ENCODE data around the gene RASAL2.

DNA sequence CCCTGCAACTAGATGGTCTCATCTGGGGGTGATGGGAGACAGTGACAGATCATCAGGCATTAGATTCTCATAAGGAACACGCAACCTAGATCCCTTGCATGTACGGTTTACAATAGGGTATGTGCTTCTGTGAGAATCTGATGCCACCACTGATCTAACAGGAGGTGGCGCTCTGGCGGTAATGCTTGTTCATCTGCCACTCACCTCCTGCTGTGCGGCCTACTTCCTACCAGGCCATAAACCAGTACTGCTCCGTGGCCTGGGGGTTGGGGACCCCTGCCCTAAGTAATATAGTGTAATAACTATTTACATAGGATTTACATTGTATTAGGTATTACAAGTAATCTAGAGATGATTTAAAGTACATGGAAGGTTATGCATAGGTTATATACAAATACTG lies 267.9 kb downstream of the RASAL2 start:
- TF ChIP-seq PHF8 (CRISPR knock-in tag; IDR thresholded peaks at IDR 0.05) (no peak), HNRNPL (IDR thresholded peaks at IDR 0.05; ENCODE audit: low read depth, low read length) (no peak), SNRNP70 (IDR thresholded peaks at IDR 0.05; ENCODE audit: low read depth, low read length) (no peak), BRCA1 (CRISPR knock-in tag; IDR thresholded peaks at IDR 0.05) (no peak), POLR2AphosphoS5 (IDR thresholded peaks at IDR 0.05; ENCODE audit: low read depth, low read length) (no peak), FOXA1 (IDR thresholded peaks at IDR 0.05) (no peak), FOXA1 (CRISPR knock-in tag; IDR thresholded peaks at IDR 0.05) (no peak), ZFP36L1 (CRISPR knock-in tag; IDR thresholded peaks at IDR 0.05) (no peak)
- TF ChIP-seq, protein P1, sequence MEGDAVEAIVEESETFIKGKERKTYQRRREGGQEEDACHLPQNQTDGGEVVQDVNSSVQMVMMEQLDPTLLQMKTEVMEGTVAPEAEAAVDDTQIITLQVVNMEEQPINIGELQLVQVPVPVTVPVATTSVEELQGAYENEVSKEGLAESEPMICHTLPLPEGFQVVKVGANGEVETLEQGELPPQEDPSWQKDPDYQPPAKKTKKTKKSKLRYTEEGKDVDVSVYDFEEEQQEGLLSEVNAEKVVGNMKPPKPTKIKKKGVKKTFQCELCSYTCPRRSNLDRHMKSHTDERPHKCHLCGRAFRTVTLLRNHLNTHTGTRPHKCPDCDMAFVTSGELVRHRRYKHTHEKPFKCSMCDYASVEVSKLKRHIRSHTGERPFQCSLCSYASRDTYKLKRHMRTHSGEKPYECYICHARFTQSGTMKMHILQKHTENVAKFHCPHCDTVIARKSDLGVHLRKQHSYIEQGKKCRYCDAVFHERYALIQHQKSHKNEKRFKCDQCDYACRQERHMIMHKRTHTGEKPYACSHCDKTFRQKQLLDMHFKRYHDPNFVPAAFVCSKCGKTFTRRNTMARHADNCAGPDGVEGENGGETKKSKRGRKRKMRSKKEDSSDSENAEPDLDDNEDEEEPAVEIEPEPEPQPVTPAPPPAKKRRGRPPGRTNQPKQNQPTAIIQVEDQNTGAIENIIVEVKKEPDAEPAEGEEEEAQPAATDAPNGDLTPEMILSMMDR (CRISPR knock-in tag; IDR thresholded peaks at IDR 0.05): peak; percentile 38
- TF ChIP-seq, protein P2, sequence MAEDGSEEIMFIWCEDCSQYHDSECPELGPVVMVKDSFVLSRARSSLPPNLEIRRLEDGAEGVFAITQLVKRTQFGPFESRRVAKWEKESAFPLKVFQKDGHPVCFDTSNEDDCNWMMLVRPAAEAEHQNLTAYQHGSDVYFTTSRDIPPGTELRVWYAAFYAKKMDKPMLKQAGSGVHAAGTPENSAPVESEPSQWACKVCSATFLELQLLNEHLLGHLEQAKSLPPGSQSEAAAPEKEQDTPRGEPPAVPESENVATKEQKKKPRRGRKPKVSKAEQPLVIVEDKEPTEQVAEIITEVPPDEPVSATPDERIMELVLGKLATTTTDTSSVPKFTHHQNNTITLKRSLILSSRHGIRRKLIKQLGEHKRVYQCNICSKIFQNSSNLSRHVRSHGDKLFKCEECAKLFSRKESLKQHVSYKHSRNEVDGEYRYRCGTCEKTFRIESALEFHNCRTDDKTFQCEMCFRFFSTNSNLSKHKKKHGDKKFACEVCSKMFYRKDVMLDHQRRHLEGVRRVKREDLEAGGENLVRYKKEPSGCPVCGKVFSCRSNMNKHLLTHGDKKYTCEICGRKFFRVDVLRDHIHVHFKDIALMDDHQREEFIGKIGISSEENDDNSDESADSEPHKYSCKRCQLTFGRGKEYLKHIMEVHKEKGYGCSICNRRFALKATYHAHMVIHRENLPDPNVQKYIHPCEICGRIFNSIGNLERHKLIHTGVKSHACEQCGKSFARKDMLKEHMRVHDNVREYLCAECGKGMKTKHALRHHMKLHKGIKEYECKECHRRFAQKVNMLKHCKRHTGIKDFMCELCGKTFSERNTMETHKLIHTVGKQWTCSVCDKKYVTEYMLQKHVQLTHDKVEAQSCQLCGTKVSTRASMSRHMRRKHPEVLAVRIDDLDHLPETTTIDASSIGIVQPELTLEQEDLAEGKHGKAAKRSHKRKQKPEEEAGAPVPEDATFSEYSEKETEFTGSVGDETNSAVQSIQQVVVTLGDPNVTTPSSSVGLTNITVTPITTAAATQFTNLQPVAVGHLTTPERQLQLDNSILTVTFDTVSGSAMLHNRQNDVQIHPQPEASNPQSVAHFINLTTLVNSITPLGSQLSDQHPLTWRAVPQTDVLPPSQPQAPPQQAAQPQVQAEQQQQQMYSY (CRISPR knock-in tag; IDR thresholded peaks at IDR 0.05): no peak

Measured in HepG2 (cell line).